NCI-H345 treated with DMSO at 0.1 percent for 48 hours (cell line): ENCODE data around the gene PAIP1.
"Not testable (repeated sequence)": the region's sequence is repeated elsewhere in the genome, so short reads cannot be mapped to it uniquely, and the experiment has no call there.

ENCODE experiments used
- DNase-seq: peaks from one replicate; lab custom pipeline; 2025; ENCODE audit not compliant: unreplicated experiment; lab: John Stamatoyannopoulos, UW

PAIP1 gene

DNA sequence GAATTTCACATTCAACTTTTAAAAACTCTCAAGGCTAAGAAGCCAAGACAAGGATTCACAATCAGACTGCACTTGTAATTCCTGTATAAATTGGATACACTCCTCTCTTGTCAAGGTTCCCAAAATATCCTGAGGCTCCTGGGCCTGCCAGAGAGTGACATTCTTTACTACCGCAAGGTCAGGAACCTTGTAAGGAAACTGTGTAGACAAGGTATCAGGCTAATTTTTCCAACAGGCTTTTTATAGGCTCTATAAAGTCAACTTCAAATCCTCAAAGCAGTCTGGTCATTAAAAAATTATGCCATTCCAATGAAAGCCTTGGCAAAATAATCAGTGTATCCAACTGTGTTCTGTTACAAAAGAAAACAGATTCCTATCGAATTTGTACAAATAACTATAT, 15.5 kb upstream of the PAIP1 start:
- DNase-seq = no peak

DNA sequence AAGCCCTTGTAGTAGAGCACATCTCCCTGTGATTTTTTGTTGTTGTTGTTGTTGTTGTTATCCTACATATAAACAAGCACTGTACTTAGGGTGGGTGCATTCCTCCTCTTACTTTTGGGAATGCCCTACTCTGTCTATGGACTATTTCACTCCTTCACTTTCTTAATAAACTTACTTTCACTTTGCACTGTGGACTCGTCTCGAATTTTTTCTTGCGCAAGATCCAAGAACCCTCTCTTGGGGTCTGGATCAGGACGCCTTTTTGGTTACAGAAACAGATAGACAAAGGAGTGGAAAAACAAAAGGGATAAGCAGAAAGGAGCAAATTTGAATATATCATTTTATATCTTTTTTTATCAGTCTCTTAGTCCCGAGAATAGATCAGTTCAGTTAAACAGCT, 14.4 kb upstream of the PAIP1 start:
- DNase-seq = no peak

DNA sequence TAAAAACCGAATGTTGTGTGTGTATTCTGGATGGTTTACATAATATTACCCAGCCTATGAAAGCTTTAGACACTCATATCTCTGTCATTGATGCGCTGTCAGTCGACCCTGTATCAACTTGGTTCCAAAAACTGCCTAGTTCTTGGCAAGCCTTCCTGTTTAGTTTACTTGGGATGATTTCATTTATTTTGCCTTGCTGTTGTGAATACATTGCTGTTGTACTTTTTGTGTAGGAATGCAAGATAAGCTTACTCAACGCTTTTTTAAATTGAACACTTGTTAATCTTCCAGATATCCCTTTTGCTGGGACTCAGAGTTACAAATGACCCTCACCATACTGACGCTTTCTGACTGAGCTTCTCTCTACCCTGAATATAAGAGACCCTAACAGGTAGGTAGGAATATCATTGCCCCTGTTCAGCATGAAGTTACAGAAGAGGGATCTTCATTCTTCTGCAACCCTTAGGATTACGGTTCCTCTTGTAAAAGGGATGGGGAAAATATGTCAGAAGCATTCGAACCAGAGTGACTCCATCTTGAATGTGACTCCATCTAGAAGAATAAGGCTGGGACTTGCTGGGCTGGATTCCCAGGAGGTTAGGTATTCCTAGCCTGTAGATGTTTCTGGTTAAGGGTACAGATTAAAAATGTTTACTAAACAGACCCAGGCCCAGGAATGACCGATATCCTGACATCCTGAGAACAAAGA, 13.7 kb upstream of the PAIP1 start:
- no peak for DNase-seq

DNA sequence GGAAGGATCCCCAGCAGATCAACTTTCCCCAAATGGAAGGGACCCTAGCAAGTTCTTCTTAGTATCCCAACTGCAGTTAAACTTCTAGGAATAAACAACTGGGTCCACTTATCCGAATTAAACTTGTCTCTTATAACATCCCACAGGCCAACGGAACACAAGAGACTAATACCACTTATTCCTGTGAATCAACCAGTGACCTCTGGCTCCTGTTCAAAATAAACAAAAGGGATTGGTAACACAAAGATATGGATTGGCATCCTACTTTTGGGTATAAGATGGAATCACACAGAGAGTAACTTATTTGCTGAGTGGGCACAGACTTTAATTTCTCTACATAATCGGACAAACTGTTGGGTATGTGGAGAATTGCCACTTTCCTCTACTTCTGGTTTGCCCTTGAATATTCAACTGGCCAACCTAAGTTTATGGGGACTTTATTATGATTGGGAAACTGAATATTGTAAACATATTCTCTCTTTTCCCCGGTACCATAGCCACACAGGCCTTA, 12.4 kb upstream of the PAIP1 start:
- DNase-seq = no peak

DNA sequence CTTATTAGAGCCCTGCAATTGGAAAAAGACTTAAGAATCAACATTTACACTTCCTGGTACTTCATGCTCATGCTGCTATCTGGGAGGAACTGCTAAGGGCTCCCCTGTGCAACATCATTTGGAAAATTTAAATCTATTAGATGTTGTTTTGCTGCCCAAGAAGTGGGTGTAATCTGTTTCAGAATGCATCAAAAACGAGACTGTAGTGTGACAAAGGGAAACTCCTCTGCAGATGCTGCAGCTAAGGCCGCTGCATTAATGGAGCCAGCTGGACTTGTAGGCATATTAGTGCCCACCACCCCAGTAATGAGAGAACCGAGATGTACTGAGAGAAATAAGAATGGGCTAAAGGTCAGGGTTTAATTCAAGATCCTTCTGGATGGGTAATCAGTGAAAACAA, 11.1 kb upstream of the PAIP1 start:
- no peak for DNase-seq

DNA sequence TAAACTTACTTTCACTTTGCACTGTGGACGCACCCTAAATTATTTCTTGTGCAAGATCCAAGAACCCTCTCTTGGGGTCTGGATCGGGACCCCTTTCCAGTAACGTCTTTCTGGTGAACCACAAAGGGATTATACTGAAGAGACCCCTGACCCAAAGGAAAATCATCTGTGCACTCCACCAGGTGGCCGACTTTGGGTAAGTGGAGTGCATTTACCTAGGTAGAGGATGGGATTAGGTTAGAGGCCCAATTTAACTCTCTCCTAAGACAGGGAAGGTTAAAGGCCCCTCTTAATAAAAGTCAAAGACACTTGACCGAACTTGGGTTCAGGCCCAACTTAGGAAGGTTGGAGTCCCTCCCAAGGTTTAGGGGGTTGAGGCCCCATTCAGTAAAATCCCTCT, 8.2 kb upstream of the PAIP1 start:
- DNase-seq = no peak

DNA sequence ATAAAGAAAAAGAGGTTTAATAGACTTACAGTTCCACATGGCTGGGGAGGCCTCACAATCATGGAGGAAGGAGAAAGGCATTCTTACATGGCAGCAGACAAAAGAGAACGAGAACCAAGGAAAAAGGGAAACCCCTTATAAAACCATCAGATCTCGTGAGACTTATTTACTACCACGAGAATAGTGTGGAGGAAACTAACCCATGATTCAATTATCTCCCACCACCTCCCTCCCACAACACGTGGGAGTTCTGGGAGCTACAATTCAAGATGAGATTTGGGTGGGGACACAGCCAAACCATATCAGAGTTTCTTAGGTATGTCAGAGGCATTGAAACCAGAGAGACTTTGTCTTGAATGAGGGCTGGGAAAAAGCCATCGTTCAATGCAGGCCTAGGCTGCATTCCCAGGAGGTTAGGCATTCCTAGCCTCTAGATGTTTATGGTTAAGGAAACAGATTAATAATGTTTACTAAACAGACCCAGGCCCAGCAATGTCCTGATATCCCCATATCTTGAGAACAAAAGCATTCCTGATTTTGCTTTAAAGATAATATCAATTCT, 7.5 kb upstream of the PAIP1 start:
- DNase-seq = no peak

DNA sequence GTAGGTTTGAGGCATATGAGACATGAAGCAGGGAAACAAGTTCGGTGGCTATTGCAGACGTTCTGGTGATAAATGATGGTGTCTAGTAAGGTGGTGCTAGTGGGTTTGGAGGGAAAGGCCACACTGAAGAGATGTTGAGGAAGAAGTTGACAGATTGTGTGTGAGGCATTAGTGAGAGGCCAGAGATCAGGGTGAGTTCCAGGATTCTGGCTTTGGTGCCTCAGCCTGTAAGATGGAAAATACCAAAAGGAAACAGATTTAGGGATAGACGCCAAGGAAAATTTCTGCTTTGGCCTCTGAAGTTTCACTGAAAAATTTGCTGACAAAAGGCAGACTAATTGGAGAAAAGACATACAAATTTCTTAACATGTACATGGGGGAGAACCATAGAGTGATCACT, 6.4 kb upstream of the PAIP1 start:
- no peak for DNase-seq

DNA sequence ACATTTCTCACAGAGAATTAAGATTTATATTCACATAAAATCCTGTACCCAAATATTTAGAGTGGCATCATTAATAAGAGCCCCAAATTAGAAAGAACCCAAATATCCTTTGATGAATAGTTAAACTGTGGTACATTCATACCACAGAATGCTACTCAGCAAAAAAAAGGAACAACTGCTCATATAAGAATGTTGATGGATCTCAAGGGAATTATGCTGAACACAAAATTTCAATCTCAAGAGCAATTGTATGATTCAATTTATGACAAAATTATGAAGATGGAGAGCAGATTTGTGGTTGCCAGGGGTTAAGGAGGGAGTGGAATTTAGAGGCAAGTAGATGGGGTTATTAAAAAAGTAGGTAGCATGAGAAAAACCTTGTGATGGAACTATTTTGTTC, 4.5 kb upstream of the PAIP1 start:
- DNase-seq = no peak

DNA sequence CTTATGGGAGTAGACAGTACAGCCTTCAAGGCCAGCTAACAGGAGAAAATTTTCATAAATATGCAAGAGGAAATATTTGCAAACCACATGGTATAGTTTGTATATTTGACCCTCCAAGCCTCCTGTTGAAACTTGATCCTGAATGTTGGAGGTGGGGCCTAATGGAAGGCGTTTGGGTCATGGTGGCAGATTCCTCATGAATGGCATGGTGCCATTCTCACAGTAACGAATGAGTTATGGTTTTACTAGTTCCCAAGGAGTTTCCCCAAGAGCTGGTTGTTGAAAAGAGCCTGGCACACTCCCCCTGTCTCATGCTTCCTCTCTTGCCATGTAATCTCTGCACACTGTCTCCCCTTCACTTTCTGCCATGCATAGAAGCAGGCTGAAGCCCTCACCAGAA, 3.3 kb upstream of the PAIP1 start:
- no peak for DNase-seq

DNA sequence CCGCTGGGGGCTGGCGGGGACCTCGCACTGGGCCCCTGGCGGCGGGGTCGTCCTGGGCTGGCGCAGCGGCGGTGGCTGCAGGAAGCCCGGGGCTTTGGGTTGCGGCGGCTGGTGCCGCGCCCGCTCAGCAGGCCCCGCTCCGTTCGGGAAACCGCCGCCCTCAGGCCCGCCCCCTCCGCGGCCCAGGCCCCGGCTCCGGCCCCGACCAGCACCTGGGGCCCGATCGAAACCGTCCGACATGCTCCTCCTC, 345 bp downstream of the PAIP1 start:
- not testable (repeated sequence) for DNase-seq

DNA sequence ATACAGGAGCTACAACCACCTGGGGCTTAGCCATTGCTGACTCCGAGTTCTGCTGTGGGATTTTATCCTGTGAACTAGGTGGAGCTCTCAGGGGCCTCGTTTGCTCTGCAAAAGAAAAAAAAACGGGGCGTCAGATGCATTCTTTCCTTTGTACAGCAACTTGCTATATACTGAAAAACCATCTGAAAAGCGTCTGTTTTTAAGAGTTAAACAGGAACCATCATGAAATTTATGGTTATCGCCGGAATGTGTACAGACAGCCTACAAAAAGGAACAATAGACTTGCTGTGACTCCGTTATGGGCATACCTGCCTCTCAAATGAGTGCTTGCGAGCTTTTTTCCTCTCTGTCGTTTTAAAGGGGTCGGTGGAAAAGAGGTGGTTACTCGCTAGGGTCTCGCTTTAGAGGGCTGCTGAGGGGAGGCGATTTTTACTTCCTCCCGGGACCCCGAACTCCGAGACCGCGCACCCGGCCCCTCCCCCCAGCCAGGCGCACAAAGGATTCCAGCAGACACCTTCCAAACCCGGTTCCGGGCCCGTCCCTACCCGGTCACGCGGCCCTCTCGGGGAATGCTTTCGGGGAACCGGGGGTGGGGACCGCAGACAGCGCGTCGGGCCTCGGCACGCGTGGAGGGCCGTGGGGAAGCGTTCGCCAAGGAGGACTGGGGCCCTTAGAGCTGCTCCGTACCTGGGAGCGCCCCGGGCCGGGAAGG, 826 bp downstream of the PAIP1 start:
- peak; percentile 46 for DNase-seq

DNA sequence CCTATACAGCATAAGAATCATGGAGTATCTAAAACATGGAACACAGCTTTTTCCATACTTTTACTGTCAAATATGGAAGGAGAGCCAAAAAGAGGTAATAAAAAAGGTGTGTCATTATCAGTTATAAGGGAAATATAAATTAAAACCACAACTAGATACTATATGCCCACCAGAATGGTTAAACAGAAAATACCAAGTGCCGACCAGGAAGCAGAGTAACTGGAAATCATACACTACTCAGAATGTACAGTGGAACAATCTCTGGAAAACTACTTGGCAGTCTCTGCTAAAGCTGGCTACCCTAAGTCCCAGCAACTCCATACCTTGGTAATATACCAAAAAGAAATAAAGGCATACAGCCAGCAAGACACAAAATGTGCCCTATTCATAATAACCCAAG, 2.4 kb downstream of the PAIP1 start:
- no peak for DNase-seq

DNA sequence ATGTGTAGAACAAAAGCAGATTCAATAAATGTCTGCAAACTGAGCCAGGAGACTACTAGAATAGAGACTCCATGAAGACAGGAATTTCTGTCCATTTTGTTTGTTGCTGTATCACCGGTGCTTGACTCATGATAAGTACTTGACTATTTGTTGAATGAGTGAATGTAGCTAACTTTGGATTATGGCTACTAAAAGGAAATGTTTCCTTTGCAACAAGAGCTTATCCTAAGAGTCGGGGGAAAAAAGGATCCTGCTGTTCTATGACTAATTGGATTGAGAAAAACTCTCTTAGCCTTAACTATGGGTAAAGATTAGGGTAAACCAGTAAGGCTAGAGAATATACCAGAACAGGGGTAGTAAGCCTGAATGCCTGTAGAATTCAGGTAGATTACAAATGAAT, 3.5 kb downstream of the PAIP1 start:
- no peak for DNase-seq

DNA sequence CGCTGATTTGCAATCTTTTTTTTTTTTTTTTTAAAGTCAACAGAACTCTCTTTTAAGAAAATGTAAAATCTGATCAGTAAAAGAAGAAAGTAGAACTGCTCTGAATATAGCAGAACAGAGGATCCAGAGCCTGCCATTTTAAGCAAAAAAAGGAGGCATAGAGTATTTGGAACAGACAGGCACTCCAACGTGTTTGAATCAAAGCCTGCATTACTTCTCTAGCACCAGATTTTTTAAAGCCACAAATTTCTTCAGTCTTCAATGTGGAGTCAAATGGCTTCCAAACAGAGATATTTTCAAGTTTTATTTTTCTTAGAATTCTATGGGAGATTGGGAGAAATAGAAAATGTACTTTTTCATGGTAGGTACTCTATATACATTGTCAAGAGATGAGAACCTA, 5.1 kb downstream of the PAIP1 start:
- no peak for DNase-seq

DNA sequence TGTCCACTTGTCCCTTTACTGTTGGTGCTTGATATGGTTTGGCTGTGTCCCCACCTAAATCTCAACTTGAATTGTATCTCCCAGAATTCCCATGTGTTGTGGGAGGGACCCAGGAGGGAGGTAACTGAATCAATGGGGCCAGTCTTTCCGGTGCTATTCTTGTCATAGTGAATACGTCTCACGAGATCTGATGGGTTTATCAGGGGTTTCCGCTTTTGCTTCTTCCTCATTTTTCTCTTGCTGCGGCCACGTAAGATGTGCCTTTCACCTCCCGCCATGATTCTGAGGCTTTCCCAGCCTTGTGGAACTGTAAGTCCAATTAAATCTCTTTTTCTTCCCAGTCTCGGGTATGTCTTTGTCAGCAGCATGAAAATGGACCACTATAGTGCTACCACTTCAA, 7.6 kb downstream of the PAIP1 start:
- not testable (repeated sequence) for DNase-seq

DNA sequence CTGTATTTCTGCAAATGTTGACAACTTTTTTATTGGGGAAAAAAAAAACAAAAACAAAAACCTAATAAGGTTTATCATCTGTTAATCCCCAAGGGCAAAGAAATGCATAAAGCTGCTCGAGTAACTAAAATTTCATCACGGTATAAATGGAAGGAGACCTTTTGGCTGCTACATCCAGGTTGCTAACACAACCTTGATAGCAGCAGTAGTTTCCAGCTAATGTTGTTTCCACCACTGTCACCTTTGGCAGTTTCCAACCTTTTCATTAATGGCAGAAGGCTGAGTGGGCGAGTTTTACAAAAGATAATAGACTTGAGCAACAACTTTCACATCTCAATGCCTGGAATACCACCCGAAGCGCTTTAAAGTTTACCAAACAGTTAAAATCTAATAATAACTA, 8.5 kb downstream of the PAIP1 start:
- no peak for DNase-seq

DNA sequence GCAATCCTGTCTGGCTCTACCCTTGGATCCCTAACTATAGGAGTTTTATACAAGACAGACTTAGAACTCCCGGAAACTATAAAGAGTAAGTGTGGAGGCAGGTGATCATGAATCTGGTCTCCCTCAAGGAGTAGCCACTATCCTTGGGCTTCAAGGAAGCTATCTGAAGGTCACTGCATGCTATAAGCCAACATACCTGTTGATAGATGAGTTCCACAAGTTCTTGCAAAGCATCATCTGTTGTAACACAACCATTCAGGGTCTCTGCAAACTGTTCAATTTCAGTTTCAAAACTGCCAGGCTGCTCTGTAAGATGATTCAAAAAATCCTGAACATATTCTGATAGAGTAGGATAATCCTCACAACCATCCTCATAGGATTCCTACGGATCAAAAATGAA, 9.3 kb downstream of the PAIP1 start:
- DNase-seq = no peak

DNA sequence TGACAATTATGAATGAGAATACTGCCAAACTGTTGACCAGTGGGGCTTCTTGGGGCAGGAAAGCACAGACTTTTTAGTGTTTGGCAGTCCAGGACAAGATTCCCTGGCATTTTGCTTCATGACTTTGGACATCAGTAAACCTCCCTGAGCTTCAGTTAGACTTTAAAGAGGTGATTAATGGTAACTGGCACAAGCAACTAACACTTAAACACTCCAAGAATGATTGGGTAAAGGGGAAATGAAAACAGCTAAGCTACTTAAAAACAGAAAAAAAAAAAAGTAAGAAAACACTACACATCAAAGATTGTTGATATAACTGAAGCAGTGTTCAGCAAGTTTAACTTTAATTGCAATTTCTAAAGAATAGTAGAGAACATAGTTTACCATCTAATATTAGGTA, 13.4 kb downstream of the PAIP1 start:
- no peak for DNase-seq

DNA sequence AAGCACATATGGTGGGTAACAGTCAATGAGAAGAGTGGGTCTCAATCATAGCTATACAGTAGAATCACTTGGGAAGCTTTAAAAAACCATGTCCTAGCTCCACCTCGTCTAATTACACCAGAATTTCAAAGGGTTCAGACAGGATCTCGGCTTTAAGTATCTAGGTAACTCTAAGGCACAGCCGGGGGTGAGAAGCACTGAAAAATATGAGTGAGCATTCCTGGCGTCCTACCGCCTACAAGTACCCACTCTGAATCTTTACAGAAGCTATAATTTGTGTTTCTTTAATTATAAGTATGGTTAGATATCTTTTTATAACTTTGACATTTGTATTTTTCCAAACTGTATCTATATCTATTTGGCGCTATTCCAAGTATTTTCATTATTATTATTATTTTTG, 16.1 kb downstream of the PAIP1 start:
- DNase-seq = no peak

DNA sequence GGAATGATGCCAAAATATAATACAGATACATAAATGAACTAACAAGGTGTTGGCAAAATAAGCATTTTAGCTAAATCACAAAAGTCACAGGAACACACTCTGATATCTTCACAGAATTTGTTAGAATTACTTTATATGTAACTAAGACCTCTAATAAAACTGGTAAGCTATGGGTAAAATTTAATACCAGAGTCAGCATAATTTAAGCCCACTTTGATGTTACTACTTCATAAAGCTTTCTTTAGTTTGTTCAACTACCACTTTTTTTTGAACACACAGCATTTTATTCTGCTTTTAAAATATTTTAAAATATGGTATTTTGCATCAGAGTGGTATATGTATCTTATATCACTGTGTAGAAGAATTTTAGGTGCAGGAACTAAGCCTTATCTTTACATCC, 19.9 kb downstream of the PAIP1 start:
- DNase-seq = no peak

DNA sequence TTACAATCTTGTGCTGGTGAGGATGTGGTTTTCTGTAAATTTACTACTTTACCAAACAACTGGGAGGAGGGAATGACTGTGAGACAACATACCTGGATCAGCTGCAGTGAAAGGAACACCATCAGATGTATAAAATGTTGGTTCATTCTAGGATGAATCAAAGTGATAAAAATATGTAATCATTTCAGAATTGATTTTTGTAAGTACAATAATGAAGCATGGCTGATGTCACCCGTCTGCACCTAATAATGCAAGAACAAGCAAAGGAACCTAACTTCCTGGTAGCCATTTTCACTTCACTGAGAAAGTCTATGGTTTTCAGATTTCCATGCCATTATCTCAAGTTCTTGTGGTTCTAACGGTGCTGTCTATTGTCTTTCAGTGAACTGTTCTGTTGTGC, 23.2 kb downstream of the PAIP1 start:
- DNase-seq = no peak

DNA sequence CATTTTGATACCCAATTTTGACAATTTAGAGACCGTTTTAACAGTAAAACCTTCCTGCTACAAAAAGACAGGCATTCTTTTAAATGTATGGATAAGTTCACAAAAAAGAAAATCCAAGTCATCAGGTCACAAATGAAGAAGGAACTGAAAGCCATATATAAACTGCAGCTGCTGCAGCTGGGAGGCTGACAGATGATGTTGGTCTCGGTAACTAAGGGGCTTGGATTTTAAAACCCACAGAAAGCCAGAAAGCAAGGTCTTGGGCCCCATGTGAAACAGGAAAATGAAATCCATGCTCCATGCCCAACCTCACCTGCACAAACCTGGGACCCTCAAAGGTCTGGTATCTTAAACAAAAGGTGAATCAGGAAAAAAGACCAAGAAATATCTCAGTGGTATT, 26.2 kb downstream of the PAIP1 start:
- no peak for DNase-seq
